ENCODE measurements around the gene CYB5R3.
A peak's percentile ranks its signal among the peaks of the same experiment; 100 is the strongest.

Gene CYB5R3

GRCh38 chr22:42661985-42662831 is 13.0 kb upstream of the CYB5R3 start:
- Histone ChIP-seq H3K4me3 (IDR thresholded peaks at IDR 0.05; ENCODE audit: insufficient read depth, low read depth, low read length) (no peak overlapping the region), H4K20me1 (ENCODE audit: insufficient read depth) (no peaks in the 10 kb centered on the region), H2AFZ (ENCODE audit: low read depth) (peak overlapping the region; percentile 80), H3K79me2 (ENCODE audit: insufficient read depth, low read depth) (no peaks in the 10 kb centered on the region), H3K9ac (no peak overlapping the region), H3K27me3 (ENCODE audit: insufficient read depth, low read depth) (no peaks in the 10 kb centered on the region), H3K36me3 (ENCODE audit: insufficient read depth) (no peaks in the 10 kb centered on the region), H3K4me2 (peak overlapping the region; percentile 62), H3K4me1 (ENCODE audit: low read depth, poor library complexity, severe bottlenecking) (peaks cover 39% of the 10 kb centered on the region), H3K27ac (no peak overlapping the region)
- peak; percentile 76 for TF ChIP-seq CTCF (conservative IDR thresholded peaks at IDR 0.05; ENCODE audit: low read depth, low read length)

DNA sequence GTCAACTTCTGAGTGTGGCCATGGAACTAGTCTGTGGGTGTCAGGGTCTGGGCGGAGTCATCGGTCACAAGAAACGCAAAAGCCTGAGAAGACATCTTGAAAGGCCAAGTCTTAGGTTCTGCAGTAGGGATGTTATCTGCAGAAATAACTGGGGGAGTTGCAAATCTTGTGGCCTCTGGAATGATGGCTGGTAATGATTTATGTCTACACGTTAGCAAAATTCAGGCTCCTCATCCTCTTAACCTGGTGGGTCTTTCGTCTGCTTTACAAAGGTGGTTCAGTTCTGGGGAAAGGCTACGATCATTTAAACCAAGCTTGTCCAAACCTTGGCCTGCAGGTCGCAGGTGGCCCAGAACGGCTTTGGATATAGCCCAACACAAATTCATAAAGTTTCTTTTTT is 7.4 kb upstream of the CYB5R3 start:
- no peak for TF ChIP-seq CTCF (conservative IDR thresholded peaks at IDR 0.05; ENCODE audit: low read depth, low read length)

GRCh38 chr22:42655693-42656092 is 6.5 kb upstream of the CYB5R3 start:
- no peak overlapping the region for H3K27ac ChIP-seq
- H3K4me3 ChIP-seq (IDR thresholded peaks at IDR 0.05; ENCODE audit: insufficient read depth, low read depth, low read length), result no peak overlapping the region

More for the DNA sequence above, 7.4 kb upstream of the CYB5R3 start:
- no peaks in the 10 kb centered on the region for H3K36me3 ChIP-seq (ENCODE audit: insufficient read depth)
- H3K4me3 ChIP-seq (IDR thresholded peaks at IDR 0.05; ENCODE audit: insufficient read depth, low read depth, low read length), result no peak overlapping the region
- H2AFZ ChIP-seq (ENCODE audit: low read depth), result no peak overlapping the region
- H3K9ac ChIP-seq, result no peak overlapping the region
- H4K20me1 ChIP-seq (ENCODE audit: insufficient read depth), result no peaks in the 10 kb centered on the region
- no peaks in the 10 kb centered on the region for H3K4me1 ChIP-seq (ENCODE audit: low read depth, poor library complexity, severe bottlenecking)
- no peaks in the 10 kb centered on the region for H3K27me3 ChIP-seq (ENCODE audit: insufficient read depth, low read depth)
- H3K4me2 ChIP-seq, result no peak overlapping the region
- H3K27ac ChIP-seq, result no peak overlapping the region
- no peaks in the 10 kb centered on the region for H3K79me2 ChIP-seq (ENCODE audit: insufficient read depth, low read depth)

DNA sequence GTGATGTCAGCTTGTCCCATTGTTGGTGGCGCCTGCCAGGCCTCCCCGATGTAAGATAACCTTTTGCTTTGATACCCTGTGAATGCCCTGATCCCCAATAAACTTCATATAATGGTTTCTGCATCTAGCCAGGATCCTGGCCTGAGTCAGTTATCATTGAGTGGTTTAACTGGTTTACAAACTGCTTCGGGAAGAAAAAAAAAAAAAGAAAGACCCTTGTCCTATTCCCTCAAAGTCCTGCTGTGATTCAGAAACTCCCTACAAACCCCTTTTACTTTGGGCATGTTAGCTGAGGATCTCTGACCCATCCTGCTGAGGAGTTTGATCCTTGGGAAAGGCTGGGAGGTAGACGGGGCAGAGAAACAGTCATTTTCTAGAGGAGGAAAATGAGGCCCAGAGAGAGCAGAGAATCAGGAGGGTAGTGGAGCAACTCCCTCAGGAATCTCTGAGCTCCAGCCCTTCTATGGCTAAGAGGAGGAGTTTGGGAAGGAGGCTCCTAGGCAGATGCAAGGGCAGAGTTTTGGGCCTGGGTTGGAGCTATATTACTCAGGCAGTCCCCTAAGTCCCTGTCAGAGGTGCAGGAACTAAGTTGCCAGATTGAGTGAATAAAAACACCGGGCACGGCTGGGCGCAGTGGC is 5.4 kb upstream of the CYB5R3 start:
- Histone ChIP-seq H2AFZ (ENCODE audit: low read depth) (no peak overlapping the region), H3K27me3 (ENCODE audit: insufficient read depth, low read depth) (no peaks in the 10 kb centered on the region), H3K79me2 (ENCODE audit: insufficient read depth, low read depth) (no peaks in the 10 kb centered on the region), H3K9ac (no peak overlapping the region), H3K27ac (no peak overlapping the region), H4K20me1 (ENCODE audit: insufficient read depth) (no peaks in the 10 kb centered on the region), H3K4me1 (ENCODE audit: low read depth, poor library complexity, severe bottlenecking) (peaks cover 3% of the 10 kb centered on the region), H3K36me3 (ENCODE audit: insufficient read depth) (no peaks in the 10 kb centered on the region), H3K4me3 (IDR thresholded peaks at IDR 0.05; ENCODE audit: insufficient read depth, low read depth, low read length) (no peak overlapping the region), H3K4me2 (no peak overlapping the region)
- TF ChIP-seq CTCF (conservative IDR thresholded peaks at IDR 0.05; ENCODE audit: low read depth, low read length), result no peak

More at GRCh38 chr22:42655693-42656092, 6.5 kb upstream of the CYB5R3 start:
- H2AFZ ChIP-seq (ENCODE audit: low read depth), result no peak overlapping the region
- no peaks in the 10 kb centered on the region for H3K36me3 ChIP-seq (ENCODE audit: insufficient read depth)
- H3K9ac ChIP-seq, result no peak overlapping the region
- no peak overlapping the region for H3K4me2 ChIP-seq
- H3K79me2 ChIP-seq (ENCODE audit: insufficient read depth, low read depth), result no peaks in the 10 kb centered on the region
- H3K27me3 ChIP-seq (ENCODE audit: insufficient read depth, low read depth), result no peaks in the 10 kb centered on the region
- no peaks in the 10 kb centered on the region for H3K4me1 ChIP-seq (ENCODE audit: low read depth, poor library complexity, severe bottlenecking)
- no peak for TF ChIP-seq CTCF (conservative IDR thresholded peaks at IDR 0.05; ENCODE audit: low read depth, low read length)
- no peaks in the 10 kb centered on the region for H4K20me1 ChIP-seq (ENCODE audit: insufficient read depth)
